ENCODE results near the gene RSKR. TPM values are rescaled to one million over a fixed set of nuclear protein-coding genes. Genes with fewer than 3 reads are reported as not detected.
"Not testable (repeated sequence)": the region's sequence is repeated elsewhere in the genome, so short reads cannot be mapped to it uniquely, and the experiment has no call there.

RSKR gene
- total RNA-seq, 1 donor from 2014 or later, result 26.5 TPM

- Mint-ChIP-seq H3K9me3 (peaks cover 7% of the 10 kb centered on the region), H3K36me3 (peaks cover 31% of the 10 kb centered on the region), H3K4me1 (peaks cover 23% of the 10 kb centered on the region), H3K27me3 (ENCODE audit: insufficient read depth, low read depth) (peaks cover 4% of the 10 kb centered on the region), H3K4me3 (peak within 1 kb of the TSS; percentile 100), H3K27ac (peak within 1 kb of the TSS; percentile 98)
- Histone ChIP-seq H4K20me1 (ENCODE audit: low read depth) (peaks cover 4% of the 10 kb centered on the region), H3K9me3 (ENCODE audit: low read depth) (peaks cover 8% of the 10 kb centered on the region), H2AFZ (replicated peaks) (peak within 1 kb of the TSS; percentile 100), H3K4me3 (peak within 1 kb of the TSS; percentile 91), H3K27ac (peak within 1 kb of the TSS; percentile 84), H3K79me2 (ENCODE audit: low read depth) (peaks cover 88% of the 10 kb centered on the region), H3K4me1 (peaks cover 8% of the 10 kb centered on the region), H3K36me3 (peaks cover 10% of the 10 kb centered on the region), H3K9ac (peak within 1 kb of the TSS; percentile 85), H3F3A (ENCODE audit: low read depth) (peaks cover 6% of the 10 kb centered on the region), H3K4me2 (peak within 1 kb of the TSS; percentile 90), H3K27me3 (no peaks in the 10 kb centered on the region)
- DNase-seq (ENCODE audit: low spot score), result peak; percentile 96
- TF ChIP-seq EZH2phosphoT487 (IDR thresholded peaks at IDR 0.05) (no peak), EZH2 (IDR thresholded peaks at IDR 0.05) (no peak)
- TF ChIP-seq, protein P1, sequence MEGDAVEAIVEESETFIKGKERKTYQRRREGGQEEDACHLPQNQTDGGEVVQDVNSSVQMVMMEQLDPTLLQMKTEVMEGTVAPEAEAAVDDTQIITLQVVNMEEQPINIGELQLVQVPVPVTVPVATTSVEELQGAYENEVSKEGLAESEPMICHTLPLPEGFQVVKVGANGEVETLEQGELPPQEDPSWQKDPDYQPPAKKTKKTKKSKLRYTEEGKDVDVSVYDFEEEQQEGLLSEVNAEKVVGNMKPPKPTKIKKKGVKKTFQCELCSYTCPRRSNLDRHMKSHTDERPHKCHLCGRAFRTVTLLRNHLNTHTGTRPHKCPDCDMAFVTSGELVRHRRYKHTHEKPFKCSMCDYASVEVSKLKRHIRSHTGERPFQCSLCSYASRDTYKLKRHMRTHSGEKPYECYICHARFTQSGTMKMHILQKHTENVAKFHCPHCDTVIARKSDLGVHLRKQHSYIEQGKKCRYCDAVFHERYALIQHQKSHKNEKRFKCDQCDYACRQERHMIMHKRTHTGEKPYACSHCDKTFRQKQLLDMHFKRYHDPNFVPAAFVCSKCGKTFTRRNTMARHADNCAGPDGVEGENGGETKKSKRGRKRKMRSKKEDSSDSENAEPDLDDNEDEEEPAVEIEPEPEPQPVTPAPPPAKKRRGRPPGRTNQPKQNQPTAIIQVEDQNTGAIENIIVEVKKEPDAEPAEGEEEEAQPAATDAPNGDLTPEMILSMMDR (IDR thresholded peaks at IDR 0.05), result peak; percentile 17
Observed at GRCh38 chr17:28661635-28662526, 47.9 kb upstream of the RSKR start, which contains the start of the genes SDF2 and SUPT6H. SDF2 (minus strand) TSS chr17:28661906; CDS start chr17:28661876, 30 bp downstream. SUPT6H (plus strand) TSS chr17:28662205; CDS start chr17:28673402, 11,197 bp downstream.

GRCh38 chr17:28659497-28659881 lies 45.5 kb upstream of the RSKR start:
- H3K4me1 ChIP-seq; H3K9ac ChIP-seq; H3K27me3 ChIP-seq; H4K20me1 ChIP-seq (ENCODE audit: low read depth); DNase-seq (ENCODE audit: low spot score); H3K27ac ChIP-seq; H3K4me3 ChIP-seq; H3K27ac Mint-ChIP-seq; H3K9me3 ChIP-seq (ENCODE audit: low read depth); H2AFZ ChIP-seq (replicated peaks); H3K27me3 Mint-ChIP-seq (ENCODE audit: insufficient read depth, low read depth); H3K4me3 Mint-ChIP-seq; H3K4me2 ChIP-seq; H3F3A ChIP-seq (ENCODE audit: low read depth); H3K9me3 Mint-ChIP-seq: not testable (repeated sequence)
- peaks cover 23% of the 10 kb centered on the region for H3K4me1 Mint-ChIP-seq
- Histone ChIP-seq H3K36me3 (peaks cover 10% of the 10 kb centered on the region), H3K79me2 (ENCODE audit: low read depth) (peaks cover 77% of the 10 kb centered on the region)
- peaks cover 33% of the 10 kb centered on the region for H3K36me3 Mint-ChIP-seq

GRCh38 chr17:28658766-28659496 lies 44.9 kb upstream of the RSKR start:
- H3K9ac ChIP-seq; H3K4me2 ChIP-seq; H3K4me3 Mint-ChIP-seq; H3K27me3 Mint-ChIP-seq (ENCODE audit: insufficient read depth, low read depth); H3K9me3 ChIP-seq (ENCODE audit: low read depth); H3K4me1 ChIP-seq; H3K27me3 ChIP-seq; H3K27ac ChIP-seq; H3K27ac Mint-ChIP-seq; H3K9me3 Mint-ChIP-seq; H3F3A ChIP-seq (ENCODE audit: low read depth); H2AFZ ChIP-seq (replicated peaks); H3K4me3 ChIP-seq; DNase-seq (ENCODE audit: low spot score); H4K20me1 ChIP-seq (ENCODE audit: low read depth): not testable (repeated sequence)
- peaks cover 21% of the 10 kb centered on the region for H3K4me1 Mint-ChIP-seq
- H3K36me3 Mint-ChIP-seq, result peaks cover 33% of the 10 kb centered on the region
- peaks cover 72% of the 10 kb centered on the region for H3K79me2 ChIP-seq (ENCODE audit: low read depth)
- H3K36me3 ChIP-seq, result peaks cover 10% of the 10 kb centered on the region

GRCh38 chr17:28658342-28658741 lies 44.4 kb upstream of the RSKR start:
- Mint-ChIP-seq H3K36me3 (peaks cover 33% of the 10 kb centered on the region), H3K4me1 (peaks cover 17% of the 10 kb centered on the region)
- peaks cover 66% of the 10 kb centered on the region for H3K79me2 ChIP-seq (ENCODE audit: low read depth)
- H3K4me3 ChIP-seq; H3F3A ChIP-seq (ENCODE audit: low read depth); H4K20me1 ChIP-seq (ENCODE audit: low read depth); H3K27ac ChIP-seq; H3K27me3 ChIP-seq; H3K9ac ChIP-seq; H3K4me1 ChIP-seq; DNase-seq (ENCODE audit: low spot score); H3K4me2 ChIP-seq; H2AFZ ChIP-seq (replicated peaks); H3K9me3 ChIP-seq (ENCODE audit: low read depth); H3K9me3 Mint-ChIP-seq; H3K27me3 Mint-ChIP-seq (ENCODE audit: insufficient read depth, low read depth); H3K4me3 Mint-ChIP-seq; H3K27ac Mint-ChIP-seq: not testable (repeated sequence)
- peaks cover 10% of the 10 kb centered on the region for H3K36me3 ChIP-seq
